ENCODE data around the gene ZNF469. TPM values are rescaled to one million over a fixed set of nuclear protein-coding genes. Genes with fewer than 3 reads are reported as not detected.

The ZNF469 gene
- total RNA-seq, 6 donors from 2014 or later = 0.98 to 4.2 (median 2.4) TPM

- TF ChIP-seq POLR2AphosphoS5 (IDR thresholded peaks at IDR 0.05) (no peak), CTCF (IDR thresholded peaks at IDR 0.05) (no peak), POLR2A (IDR thresholded peaks at IDR 0.05) (no peak), EP300 (IDR thresholded peaks at IDR 0.05) (no peak)
- H3K9me3 ChIP-seq = no peaks in the 10 kb centered on the region
- no peaks in the 10 kb centered on the region for H3K36me3 ChIP-seq
- H3K4me3 ChIP-seq = peak overlapping the region in 2 of 4 donors; percentile 38 to 46
- DNase-seq (peak in 1 of 2 donors; percentile 40), ATAC-seq (ENCODE audit: low FRiP score in 2 of 2) (no peak)
- 39 to 46% methylated on average over 15 to 18 of the region's 18 CpGs for WGBS, 2 donors
- peaks cover 11 to 31% (median 22%) of the 10 kb centered on the region in 4 donors for H3K4me1 ChIP-seq
- no peak overlapping the region for H3K27ac ChIP-seq
- peaks cover 0 to 20% (median 4%) of the 10 kb centered on the region in 4 donors for H3K27me3 ChIP-seq
These were observed 1.7 kb downstream of the ZNF469 start for GRCh38 chr16:88384222-88385111.

- Histone ChIP-seq H3K27ac (no peak overlapping the region), H3K4me3 (no peak overlapping the region), H3K36me3 (no peaks in the 10 kb centered on the region), H3K27me3 (peaks cover 0 to 20% (median 4%) of the 10 kb centered on the region in 4 donors), H3K9me3 (no peaks in the 10 kb centered on the region), H3K4me1 (peaks cover 11 to 31% (median 22%) of the 10 kb centered on the region in 4 donors)
- WGBS, 2 donors = 82 to 84% methylated on average over 5 of the region's 5 CpGs
- DNase-seq = no peak
- no peak for ATAC-seq (ENCODE audit: low FRiP score in 2 of 2)
- TF ChIP-seq CTCF (IDR thresholded peaks at IDR 0.05) (no peak), POLR2A (IDR thresholded peaks at IDR 0.05) (no peak), EP300 (IDR thresholded peaks at IDR 0.05) (no peak), POLR2AphosphoS5 (IDR thresholded peaks at IDR 0.05) (no peak)
These were observed 2.4 kb downstream of the ZNF469 start for GRCh38 chr16:88385112-88385594.

- H3K4me1 ChIP-seq = peaks cover 11 to 31% (median 22%) of the 10 kb centered on the region in 4 donors
- no peak for ATAC-seq (ENCODE audit: low FRiP score in 2 of 2)
- no peaks in the 10 kb centered on the region for H3K36me3 ChIP-seq
- 79 to 82% methylated on average over 29 to 31 of the region's 31 CpGs for WGBS, 2 donors
- DNase-seq = peak in 1 of 2 donors; percentile 67
- H3K4me3 ChIP-seq = no peak overlapping the region
- peaks cover 0 to 20% (median 4%) of the 10 kb centered on the region in 4 donors for H3K27me3 ChIP-seq
- H3K9me3 ChIP-seq = no peaks in the 10 kb centered on the region
- H3K27ac ChIP-seq = no peak overlapping the region
- TF ChIP-seq CTCF (IDR thresholded peaks at IDR 0.05) = no peak
These were observed 3.4 kb downstream of the ZNF469 start for GRCh38 chr16:88385831-88386815.

GRCh38 chr16:88387180-88387765 lies 4.5 kb downstream of the ZNF469 start:
- ATAC-seq (ENCODE audit: low FRiP score in 2 of 2) = peak in 1 of 2 donors; percentile 64
- Histone ChIP-seq H3K36me3 (no peaks in the 10 kb centered on the region), H3K4me3 (no peak overlapping the region), H3K4me1 (peaks cover 11 to 31% (median 18%) of the 10 kb centered on the region in 4 donors), H3K27ac (peak overlapping the region; percentile 69 to 86 (median 77)), H3K9me3 (no peaks in the 10 kb centered on the region), H3K27me3 (peaks cover 0 to 16% (median 4%) of the 10 kb centered on the region in 4 donors)
- DNase-seq = peak in 1 of 2 donors; percentile 82
- WGBS, 2 donors = 26 to 62% methylated on average over 4 to 29 of the region's 29 CpGs
- no peak for TF ChIP-seq EP300 (IDR thresholded peaks at IDR 0.05)

Data from upper lobe of left lung (tissue), 6 donors.